Activated CD8-positive, alpha-beta memory T cell treated with anti-CD3 and anti-CD28 coated beads for 24 hours (primary cell): ENCODE data around the gene CACNA1D.
"Not testable (repeated sequence)": the region's sequence is repeated elsewhere in the genome, so short reads cannot be mapped to it uniquely, and the experiment has no call there.

Source experiments
- DNase-seq: peaks from one replicate; pipeline ENCODE4 v3.0.0-alpha.2; 2020

The CACNA1D gene

DNA sequence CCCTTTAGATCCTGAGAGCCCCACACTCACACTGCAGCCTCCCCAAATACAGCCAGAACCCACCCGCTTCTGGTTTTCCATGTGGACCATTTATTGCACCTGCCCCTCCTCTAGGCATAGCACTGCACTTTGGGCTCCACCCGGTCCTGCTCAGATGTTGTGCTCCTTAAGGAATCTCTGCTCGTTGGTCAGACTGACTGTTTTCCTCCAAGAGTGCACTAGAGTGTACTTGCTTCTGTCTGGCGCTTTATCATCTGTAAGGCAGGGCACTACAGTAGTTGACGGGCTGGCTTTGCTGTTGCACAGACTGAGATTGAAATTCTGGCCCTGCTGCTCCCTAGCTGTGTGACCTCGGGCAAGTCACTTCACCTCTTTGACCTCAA, 124.1 kb downstream of the CACNA1D start:
- DNase-seq: no peak

GRCh38 chr3:53618936-53619335, 124.5 kb downstream of the CACNA1D start:
- DNase-seq: no peak

- DNase-seq: no peak
These were observed 129.8 kb downstream of the CACNA1D start for GRCh38 chr3:53624061-53624857.

DNA sequence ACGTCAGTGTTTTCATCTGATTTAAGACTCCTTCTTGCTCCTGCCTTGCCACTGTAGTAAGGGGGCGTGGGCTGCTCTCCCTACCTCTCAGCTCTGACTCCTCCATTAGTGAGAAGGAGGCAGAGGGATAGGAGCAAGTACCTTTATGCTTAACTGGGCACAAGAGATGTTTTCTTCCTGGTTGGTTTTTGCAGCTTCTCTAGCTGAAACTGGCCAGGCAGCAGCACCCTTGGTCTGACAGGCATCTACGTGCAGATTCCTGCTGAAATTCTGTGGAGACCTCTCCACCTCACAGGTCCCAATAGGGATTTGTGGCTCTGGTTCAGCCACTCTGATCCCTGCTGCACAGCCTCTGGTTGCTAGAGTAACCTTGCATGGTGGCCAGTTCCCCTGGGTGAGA, 132.5 kb downstream of the CACNA1D start:
- DNase-seq: no peak

DNA sequence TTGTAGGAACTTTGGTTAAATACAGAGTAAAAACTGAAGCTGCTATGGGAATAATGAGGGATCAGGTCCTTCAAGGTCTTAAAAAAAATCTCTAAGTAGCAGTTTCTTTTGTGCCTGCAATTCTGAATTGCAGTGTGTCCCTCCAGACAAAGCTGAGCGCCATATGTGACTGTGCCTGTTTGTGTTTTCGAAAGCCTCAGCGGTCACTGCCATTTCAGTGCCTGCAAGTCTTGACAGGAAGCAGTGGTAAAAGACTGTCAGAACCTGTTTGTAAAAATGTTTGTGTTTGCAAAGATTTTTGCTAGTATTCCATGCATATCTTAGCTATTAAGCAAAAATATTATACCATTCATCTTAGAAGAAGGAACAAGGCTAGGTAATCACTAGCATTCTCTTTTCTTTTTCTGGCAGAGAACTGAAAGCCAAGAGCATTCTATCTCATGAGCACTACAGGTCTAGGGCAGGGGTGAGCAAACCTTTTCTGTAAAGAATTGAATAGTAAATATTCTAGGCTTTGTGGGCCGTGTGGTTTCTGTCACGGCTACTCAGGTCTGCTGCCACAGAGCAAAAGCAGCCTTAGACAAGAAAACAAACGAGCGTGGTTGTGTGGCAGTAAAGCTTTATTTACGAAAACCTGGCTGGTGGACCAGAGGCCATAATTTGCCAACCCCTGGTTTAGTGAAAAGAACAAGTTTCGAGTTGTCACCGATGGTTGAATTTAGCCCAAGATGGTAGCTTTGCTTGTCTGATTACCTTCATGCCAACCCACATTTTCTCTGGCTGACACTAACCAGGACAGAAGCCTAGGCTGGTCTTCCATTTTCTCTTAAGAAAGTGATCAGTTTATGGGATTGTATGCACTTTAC, 134.4 kb downstream of the CACNA1D start:
- no peak for DNase-seq

DNA sequence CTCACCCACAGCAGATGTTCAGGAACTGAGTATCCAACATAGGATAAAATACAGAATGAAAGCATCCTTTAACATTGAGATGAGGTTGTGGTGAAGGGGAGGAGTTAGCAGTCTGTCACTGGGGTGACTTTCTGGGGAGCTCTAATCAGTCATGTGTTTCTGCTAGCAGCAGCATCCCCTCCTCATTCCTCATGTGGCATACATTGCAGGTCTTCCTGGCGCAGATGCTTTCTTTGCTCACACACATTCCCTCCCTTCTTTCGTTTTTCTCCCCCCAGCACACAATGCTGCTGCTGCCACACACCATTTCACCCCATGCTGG, 135.0 kb downstream of the CACNA1D start:
- no peak for DNase-seq

GRCh38 chr3:53630547-53630946, 136.1 kb downstream of the CACNA1D start:
- no peak for DNase-seq

GRCh38 chr3:53633197-53633787, 138.9 kb downstream of the CACNA1D start:
- no peak for DNase-seq

- no peak for DNase-seq
These were observed 140.6 kb downstream of the CACNA1D start for GRCh38 chr3:53635041-53635440.

GRCh38 chr3:53638806-53639205, 144.4 kb downstream of the CACNA1D start:
- not testable (repeated sequence) for DNase-seq

DNA sequence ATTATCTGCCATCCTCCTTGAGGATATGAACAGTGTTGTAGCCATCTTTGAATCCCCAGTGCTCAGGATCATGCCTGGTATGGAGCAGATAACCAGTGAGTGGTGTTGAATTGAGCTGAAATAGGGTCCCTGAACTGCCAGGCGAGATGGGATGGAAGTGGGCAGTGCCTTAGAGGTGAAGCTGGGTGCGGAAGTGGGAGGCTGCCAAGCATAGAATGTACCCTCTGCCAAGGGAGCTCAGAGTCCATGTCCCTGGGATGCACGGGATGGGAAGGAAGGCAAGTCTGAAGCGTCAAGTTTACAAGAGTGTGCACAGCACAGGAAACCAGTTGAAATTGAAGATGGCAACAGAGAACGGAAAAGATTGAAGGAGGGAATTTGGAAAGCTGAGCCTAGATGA, 147.0 kb downstream of the CACNA1D start:
- DNase-seq: no peak

DNA sequence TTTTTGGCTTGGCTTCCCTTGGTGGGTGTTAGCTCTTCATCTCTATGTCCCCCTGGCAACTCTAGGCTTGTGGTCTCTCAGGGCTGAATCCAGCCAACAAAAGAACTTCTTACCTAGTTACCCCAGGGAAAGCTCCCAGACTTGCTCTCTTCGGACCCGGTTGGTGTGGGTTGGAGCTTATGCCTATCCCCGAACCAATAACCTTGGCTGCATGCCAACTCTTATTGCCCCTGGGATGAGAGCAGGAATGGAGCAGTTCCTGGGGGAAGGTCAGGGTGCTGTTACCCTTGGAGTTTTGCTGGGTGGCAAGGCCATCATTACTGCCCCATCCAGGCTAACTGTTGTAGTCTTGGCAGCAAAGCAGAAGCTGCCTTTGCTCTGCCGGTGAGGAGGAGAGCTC, 147.8 kb downstream of the CACNA1D start:
- no peak for DNase-seq

DNA sequence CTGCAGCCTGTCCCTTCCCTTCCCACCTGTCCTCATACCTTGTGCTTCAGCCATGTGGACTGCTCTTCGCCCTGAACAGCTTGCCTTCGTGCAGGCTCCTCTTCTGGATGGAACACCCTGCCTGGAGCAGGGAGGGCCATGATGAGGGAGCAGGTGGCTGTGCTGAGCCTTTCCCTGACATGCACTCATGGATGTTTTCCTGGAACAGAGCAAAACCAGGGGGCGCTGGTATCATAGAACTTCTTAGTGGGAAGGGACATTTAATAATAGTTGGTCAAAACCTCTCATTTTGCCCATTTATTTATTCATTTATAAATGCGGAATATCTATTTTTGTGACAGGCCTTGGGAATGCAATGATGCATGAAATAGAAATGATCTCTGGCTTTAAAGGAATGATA, 149.3 kb downstream of the CACNA1D start:
- no peak for DNase-seq

DNA sequence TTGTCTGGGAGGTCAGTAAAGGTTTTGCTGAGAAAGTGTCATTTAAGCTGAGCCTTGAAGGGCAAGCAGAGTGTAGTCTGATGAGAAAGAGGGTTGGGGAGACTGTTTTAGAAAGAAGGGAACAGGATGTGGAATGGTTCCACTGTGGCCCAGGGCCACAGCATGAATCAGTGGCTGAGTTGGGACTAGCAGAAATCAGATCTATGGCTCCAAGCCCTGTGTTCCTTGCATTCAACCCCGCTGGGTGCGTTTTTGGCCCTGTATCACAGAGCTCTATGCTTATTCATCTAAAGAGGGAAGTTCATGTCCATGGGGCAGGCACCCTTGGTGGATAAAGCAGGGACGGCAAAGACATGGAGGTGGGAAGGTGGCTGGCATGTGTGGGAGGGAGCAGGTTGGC, 151.3 kb downstream of the CACNA1D start:
- no peak for DNase-seq

- DNase-seq: no peak
These were observed 152.3 kb downstream of the CACNA1D start for GRCh38 chr3:53646723-53647122.

DNA sequence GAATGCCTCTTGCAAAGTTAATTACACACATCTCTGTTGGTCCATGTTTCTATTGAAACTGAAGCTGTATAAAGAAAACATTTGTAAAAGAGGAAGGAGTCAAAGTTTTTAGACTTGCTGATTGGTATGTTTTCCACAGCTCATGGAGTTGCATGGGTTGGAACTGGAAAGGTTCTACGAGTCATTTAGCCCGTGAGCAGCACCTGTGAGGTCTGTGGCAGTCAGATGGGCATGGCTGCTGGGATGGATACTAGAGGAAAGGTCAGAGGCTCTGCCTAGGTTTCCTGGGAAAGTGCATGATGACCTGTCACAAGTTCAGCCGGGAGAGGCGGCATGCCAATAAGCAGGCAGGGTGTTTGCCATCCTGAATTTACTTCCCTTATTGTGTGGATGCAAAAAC, 155.4 kb downstream of the CACNA1D start:
- no peak for DNase-seq

GRCh38 chr3:53650424-53650823, 156.0 kb downstream of the CACNA1D start:
- no peak for DNase-seq

DNA sequence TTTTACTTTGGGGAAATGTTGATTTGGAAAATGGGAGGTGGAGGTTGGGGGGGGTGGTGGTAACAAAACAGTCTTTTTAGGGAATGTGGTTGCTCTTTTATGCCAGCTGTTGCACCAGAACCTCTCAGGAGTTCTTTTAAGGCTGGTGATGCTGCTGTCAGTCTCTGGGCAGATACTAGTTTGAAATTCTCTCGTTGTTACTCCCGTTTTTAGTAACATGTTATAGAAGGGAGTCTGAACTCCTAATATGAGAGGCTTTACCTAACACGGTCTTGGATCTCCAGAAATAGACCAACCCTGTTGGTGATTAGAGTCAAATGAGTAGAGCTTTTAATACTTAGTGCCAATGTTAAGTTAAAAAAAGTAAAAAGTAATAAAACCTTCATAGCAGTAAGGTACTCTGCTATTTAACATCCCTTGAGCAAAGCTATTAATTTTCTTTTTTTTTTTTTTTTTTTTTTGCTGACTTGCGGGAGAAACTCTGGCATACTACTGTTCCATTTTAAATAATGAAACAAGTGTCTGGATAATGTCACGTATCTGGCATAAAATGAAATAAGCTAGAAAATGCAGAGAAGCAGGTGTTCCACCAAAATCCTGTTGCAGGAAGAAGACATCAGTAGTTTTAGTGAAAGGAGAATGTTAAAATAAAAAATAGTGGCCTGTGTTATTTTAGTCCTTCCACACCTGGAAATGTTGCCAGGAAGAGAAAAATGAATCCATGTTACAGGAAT, 156.7 kb downstream of the CACNA1D start:
- DNase-seq: no peak

- no peak for DNase-seq
These were observed 157.5 kb downstream of the CACNA1D start for GRCh38 chr3:53651927-53652326.

DNA sequence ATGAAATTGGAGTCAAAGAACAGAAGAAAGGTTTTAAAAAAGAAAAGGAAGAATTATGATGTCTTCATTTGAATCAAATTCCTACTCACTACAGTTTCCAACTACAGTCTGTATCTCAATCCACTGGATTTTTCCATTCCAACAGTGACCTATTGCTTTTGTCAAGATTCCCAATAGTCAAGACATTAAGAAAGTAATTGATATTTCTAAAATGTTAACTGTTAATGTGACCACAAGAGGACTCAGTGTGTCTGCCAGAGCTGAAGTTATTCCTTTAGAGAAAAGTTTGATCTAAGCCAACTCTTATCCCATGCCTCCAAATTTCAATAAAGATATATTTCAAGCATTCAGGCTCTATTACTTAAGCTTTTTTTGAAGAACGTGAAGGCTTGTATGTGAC, 163.2 kb downstream of the CACNA1D start:
- no peak for DNase-seq

- no peak for DNase-seq
These were observed 164.3 kb downstream of the CACNA1D start for GRCh38 chr3:53658613-53659193.

GRCh38 chr3:53659996-53660395, 165.6 kb downstream of the CACNA1D start:
- DNase-seq: no peak

- no peak for DNase-seq
These were observed 167.1 kb downstream of the CACNA1D start for GRCh38 chr3:53661480-53661879.
